ENCODE measurements around the gene MS4A15. TPM values are rescaled to one million over a fixed set of nuclear protein-coding genes. Genes with fewer than 3 reads are reported as not detected.

MS4A15 gene
- total RNA-seq, 4 donors from 2014 or later = not detected

DNA sequence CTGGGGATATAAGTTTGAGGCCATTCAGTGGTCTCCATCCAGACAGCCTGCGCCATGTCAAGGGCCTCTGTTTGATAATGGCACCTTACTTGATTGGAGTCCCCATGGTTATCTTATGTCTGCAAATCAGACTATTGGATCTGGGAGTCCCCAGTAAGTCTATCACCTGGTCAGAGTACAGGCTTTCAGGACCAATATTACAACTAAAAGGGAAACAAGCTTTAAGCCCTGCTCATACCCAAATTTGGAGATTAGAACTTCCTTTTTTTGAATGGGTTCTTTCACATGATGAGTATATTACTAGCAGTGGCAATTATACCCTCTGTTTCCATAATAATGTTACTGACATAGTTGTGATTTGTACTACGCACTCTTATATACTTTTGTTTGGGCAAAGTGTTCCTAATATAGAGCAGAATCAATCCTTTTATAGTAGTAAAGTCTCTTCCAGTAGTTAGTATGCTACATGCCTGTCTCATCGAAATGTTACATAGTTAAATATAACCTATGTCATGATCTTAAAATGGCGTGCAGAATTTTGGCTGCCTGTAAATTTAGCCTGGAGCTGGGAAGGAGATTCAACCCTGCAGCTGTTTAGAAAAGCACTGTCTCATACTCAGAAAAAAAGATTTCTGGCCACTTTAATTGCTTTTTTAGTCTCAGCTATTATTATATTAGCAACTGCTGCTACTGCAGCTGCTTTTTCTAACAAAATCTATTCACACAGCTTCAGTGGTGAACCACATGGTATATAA is 4.9 kb downstream of the MS4A15 start:
- Histone ChIP-seq H3K27me3 (peaks cover 39% of the 10 kb centered on the region), H3K4me3 (no peak overlapping the region), H3K4me1 (no peaks in the 10 kb centered on the region), H3K9me3 (peaks cover 0 to 10% (median 0%) of the 10 kb centered on the region in 3 donors), H3K27ac (no peak overlapping the region), H3K36me3 (no peaks in the 10 kb centered on the region)
- 26 to 53% methylated on average over 4 of the region's 4 CpGs for WGBS, 2 donors (ENCODE audit: low coverage in 1 of 2)
- TF ChIP-seq POLR2AphosphoS5 (IDR thresholded peaks at IDR 0.05) = no peak
- no peak for TF ChIP-seq EP300 (IDR thresholded peaks at IDR 0.05)
- TF ChIP-seq, protein P1, sequence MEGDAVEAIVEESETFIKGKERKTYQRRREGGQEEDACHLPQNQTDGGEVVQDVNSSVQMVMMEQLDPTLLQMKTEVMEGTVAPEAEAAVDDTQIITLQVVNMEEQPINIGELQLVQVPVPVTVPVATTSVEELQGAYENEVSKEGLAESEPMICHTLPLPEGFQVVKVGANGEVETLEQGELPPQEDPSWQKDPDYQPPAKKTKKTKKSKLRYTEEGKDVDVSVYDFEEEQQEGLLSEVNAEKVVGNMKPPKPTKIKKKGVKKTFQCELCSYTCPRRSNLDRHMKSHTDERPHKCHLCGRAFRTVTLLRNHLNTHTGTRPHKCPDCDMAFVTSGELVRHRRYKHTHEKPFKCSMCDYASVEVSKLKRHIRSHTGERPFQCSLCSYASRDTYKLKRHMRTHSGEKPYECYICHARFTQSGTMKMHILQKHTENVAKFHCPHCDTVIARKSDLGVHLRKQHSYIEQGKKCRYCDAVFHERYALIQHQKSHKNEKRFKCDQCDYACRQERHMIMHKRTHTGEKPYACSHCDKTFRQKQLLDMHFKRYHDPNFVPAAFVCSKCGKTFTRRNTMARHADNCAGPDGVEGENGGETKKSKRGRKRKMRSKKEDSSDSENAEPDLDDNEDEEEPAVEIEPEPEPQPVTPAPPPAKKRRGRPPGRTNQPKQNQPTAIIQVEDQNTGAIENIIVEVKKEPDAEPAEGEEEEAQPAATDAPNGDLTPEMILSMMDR (IDR thresholded peaks at IDR 0.05) = no peak
- TF ChIP-seq POLR2A (IDR thresholded peaks at IDR 0.05) = no peak
- no peak for ATAC-seq

GRCh38 chr11:60762851-60763691 is 6.4 kb downstream of the MS4A15 start:
- Histone ChIP-seq H3K27me3 (peaks cover 44% of the 10 kb centered on the region), H3K27ac (no peak overlapping the region), H3K9me3 (no peaks in the 10 kb centered on the region), H3K4me1 (no peaks in the 10 kb centered on the region), H3K4me3 (no peak overlapping the region), H3K36me3 (no peaks in the 10 kb centered on the region)
- no peak for TF ChIP-seq POLR2A (IDR thresholded peaks at IDR 0.05)
- TF ChIP-seq POLR2AphosphoS5 (IDR thresholded peaks at IDR 0.05) = no peak
- TF ChIP-seq, protein P1 (IDR thresholded peaks at IDR 0.05) = no peak
- TF ChIP-seq EP300 (IDR thresholded peaks at IDR 0.05) = no peak
- ATAC-seq = no peak
- 67 to 75% methylated on average over 3 to 8 of the region's 11 CpGs for WGBS, 2 donors (ENCODE audit: low coverage in 1 of 2)

DNA sequence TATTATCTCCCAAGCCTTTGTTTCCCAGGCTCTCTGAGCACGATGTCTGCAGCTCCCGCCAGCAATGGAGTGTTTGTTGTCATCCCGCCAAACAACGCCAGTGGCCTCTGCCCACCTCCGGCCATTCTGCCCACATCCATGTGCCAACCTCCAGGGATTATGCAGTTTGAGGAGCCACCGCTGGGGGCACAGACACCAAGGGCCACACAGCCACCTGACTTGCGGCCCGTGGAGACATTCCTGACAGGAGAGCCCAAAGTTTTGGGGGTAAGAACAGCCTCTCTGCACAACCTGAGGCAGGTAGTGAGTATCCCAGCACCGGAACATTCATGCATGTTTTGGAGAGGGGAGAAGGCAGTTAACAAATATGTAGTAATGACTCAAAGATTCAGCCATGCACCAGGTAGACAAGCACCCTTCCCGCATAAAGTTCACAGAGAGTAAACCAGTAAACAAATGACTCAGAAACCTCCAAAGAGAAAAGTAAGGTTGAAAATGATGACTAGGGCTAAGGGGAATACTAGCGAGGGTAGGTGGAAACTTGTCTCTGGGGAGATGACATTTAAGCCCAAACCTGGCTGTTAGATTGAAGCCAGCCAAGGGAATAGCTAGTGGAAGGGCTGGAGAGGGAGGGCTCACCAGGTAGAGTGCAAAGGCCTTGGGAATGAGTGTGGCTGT is 7.2 kb downstream of the MS4A15 start:
- Histone ChIP-seq H3K27me3 (peaks cover 45% of the 10 kb centered on the region), H3K27ac (no peak overlapping the region), H3K4me1 (no peaks in the 10 kb centered on the region), H3K9me3 (no peaks in the 10 kb centered on the region), H3K36me3 (no peaks in the 10 kb centered on the region), H3K4me3 (no peak overlapping the region)
- no peak for ATAC-seq
- 84 to 88% methylated on average over 4 of the region's 11 CpGs for WGBS, 2 donors (ENCODE audit: low coverage in 1 of 2)
- TF ChIP-seq EP300 (IDR thresholded peaks at IDR 0.05) = no peak
- TF ChIP-seq, protein P1 (IDR thresholded peaks at IDR 0.05) = no peak
- no peak for TF ChIP-seq POLR2A (IDR thresholded peaks at IDR 0.05)
- TF ChIP-seq POLR2AphosphoS5 (IDR thresholded peaks at IDR 0.05) = no peak

GRCh38 chr11:60764879-60765278 is 8.2 kb downstream of the MS4A15 start:
- no peak for ATAC-seq
- Histone ChIP-seq H3K27me3 (peaks cover 47% of the 10 kb centered on the region), H3K9me3 (no peaks in the 10 kb centered on the region), H3K4me3 (no peak overlapping the region), H3K27ac (no peak overlapping the region), H3K4me1 (no peaks in the 10 kb centered on the region), H3K36me3 (no peaks in the 10 kb centered on the region)
- WGBS, 2 donors (ENCODE audit: low coverage in 1 of 2) = 33 to 55% methylated on average over 1 of the region's 1 CpG
- TF ChIP-seq EP300 (IDR thresholded peaks at IDR 0.05) (no peak), POLR2A (IDR thresholded peaks at IDR 0.05) (no peak), POLR2AphosphoS5 (IDR thresholded peaks at IDR 0.05) (no peak)

DNA sequence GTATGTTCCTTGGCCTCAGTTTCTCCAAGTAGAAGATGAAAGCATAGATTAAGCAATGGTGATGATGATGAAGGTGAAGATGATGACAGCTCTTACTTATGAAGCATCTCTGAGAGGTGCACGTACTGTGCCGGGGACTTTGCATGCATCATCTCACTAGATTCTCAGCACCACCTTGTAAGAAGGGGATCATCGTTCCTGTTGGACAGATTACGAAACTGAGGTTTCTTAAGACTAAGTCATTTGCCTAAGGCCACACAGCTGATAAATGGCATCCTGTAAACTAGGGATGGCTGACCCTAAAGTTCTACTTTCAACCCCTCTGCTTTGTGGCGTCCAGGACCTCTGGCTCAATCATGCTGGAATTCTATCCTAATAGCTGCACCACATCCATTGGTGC is 8.7 kb downstream of the MS4A15 start:
- no peak for ATAC-seq
- WGBS, 2 donors (ENCODE audit: low coverage in 1 of 2) = 90% methylated on average over 5 of the region's 5 CpGs; no CpG with 5 or more reads in 1 of the 2 donors
- no peak for TF ChIP-seq POLR2A (IDR thresholded peaks at IDR 0.05)
- TF ChIP-seq, protein P1 (IDR thresholded peaks at IDR 0.05) = no peak
- TF ChIP-seq EP300 (IDR thresholded peaks at IDR 0.05) = no peak
- TF ChIP-seq POLR2AphosphoS5 (IDR thresholded peaks at IDR 0.05) = no peak

More for the DNA sequence above, 8.7 kb downstream of the MS4A15 start:
- Histone ChIP-seq H3K9me3 (no peaks in the 10 kb centered on the region), H3K36me3 (no peaks in the 10 kb centered on the region), H3K27ac (no peak overlapping the region), H3K4me1 (no peaks in the 10 kb centered on the region), H3K4me3 (no peak overlapping the region), H3K27me3 (peaks cover 48% of the 10 kb centered on the region)

Measured in gastroesophageal sphincter (tissue), 4 donors.